Central memory CD8-positive, alpha-beta T cell (primary cell): ENCODE measurements around the gene MAIP1.
A peak's percentile ranks its signal among the peaks of the same experiment; 100 is the strongest.

ENCODE experiments used
- ATAC-seq: fragments of 150-1000 bp; cut with Tn5 transposase; replicated peaks from 2 replicates; pipeline ENCODE4 v1.10.0; 2022; ENCODE audit warnings: mild to moderate bottlenecking, moderate FRiP score, moderate number of reproducible peaks; ENCODE audit not compliant: poor library complexity, severe bottlenecking; ENCODE audit errors: extremely low read depth
- DNase-seq, 2 donors: peaks; one replicate each; pipeline ENCODE4 v3.0.0; 2021; ENCODE audit warnings: low spot score in 2 of 2
- H3K27ac Mint-ChIP-seq: one replicate; pipeline ENCODE4 v1.8.0; 2022; ENCODE audit warnings: low read depth, mild to moderate bottlenecking, moderate library complexity, mixed read lengths
- H3K27me3 Mint-ChIP-seq: one replicate; pipeline ENCODE4 v1.8.0; 2022; ENCODE audit warnings: mixed read lengths
- H3K36me3 Mint-ChIP-seq: one replicate; pipeline ENCODE4 v1.8.0; 2022; ENCODE audit warnings: mild to moderate bottlenecking, moderate library complexity, mixed read lengths; ENCODE audit not compliant: insufficient read depth
- H3K4me1 Mint-ChIP-seq: one replicate; pipeline ENCODE4 v1.8.0; 2022; ENCODE audit warnings: mixed read lengths
- H3K4me3 Mint-ChIP-seq: one replicate; pipeline ENCODE4 v1.8.0; 2022; ENCODE audit warnings: mild to moderate bottlenecking, moderate library complexity, mixed read lengths
- H3K9me3 Mint-ChIP-seq: one replicate; pipeline ENCODE4 v1.8.0; 2022; ENCODE audit warnings: mixed read lengths

MAIP1 gene

GRCh38 chr2:199958014-199958413 is 2.6 kb downstream of the MAIP1 start:
- Mint-ChIP-seq H3K27me3 (no peaks in the 10 kb centered on the region), H3K4me1 (peaks cover 51% of the 10 kb centered on the region), H3K9me3 (no peaks in the 10 kb centered on the region), H3K4me3 (peak overlapping the region; percentile 25), H3K36me3 (peaks cover 45% of the 10 kb centered on the region), H3K27ac (no peak overlapping the region)
- no peak for DNase-seq
- ATAC-seq = no peak

GRCh38 chr2:199962203-199962602 is 6.8 kb downstream of the MAIP1 start:
- Mint-ChIP-seq H3K27ac (no peak overlapping the region), H3K27me3 (no peaks in the 10 kb centered on the region), H3K4me1 (peaks cover 27% of the 10 kb centered on the region), H3K36me3 (peaks cover 54% of the 10 kb centered on the region), H3K9me3 (no peaks in the 10 kb centered on the region), H3K4me3 (no peak overlapping the region)
- DNase-seq (no peak), ATAC-seq (no peak)

- no peaks in the 10 kb centered on the region for H3K27me3 Mint-ChIP-seq
- H3K36me3 Mint-ChIP-seq = peaks cover 43% of the 10 kb centered on the region
- ATAC-seq (no peak), DNase-seq (no peak)
- H3K27ac Mint-ChIP-seq = no peak overlapping the region
- no peak overlapping the region for H3K4me3 Mint-ChIP-seq
- H3K4me1 Mint-ChIP-seq = peaks cover 12% of the 10 kb centered on the region
- no peaks in the 10 kb centered on the region for H3K9me3 Mint-ChIP-seq
Observed at GRCh38 chr2:199966405-199966804, 11.0 kb downstream of the MAIP1 start.

- Mint-ChIP-seq H3K27ac (no peak overlapping the region), H3K36me3 (peaks cover 38% of the 10 kb centered on the region), H3K4me1 (peaks cover 6% of the 10 kb centered on the region), H3K9me3 (no peaks in the 10 kb centered on the region), H3K4me3 (no peak overlapping the region), H3K27me3 (no peaks in the 10 kb centered on the region)
- DNase-seq (no peak), ATAC-seq (no peak)
Observed at GRCh38 chr2:199966976-199967375, 11.6 kb downstream of the MAIP1 start.

GRCh38 chr2:199968126-199968525 is 12.7 kb downstream of the MAIP1 start:
- H3K27ac Mint-ChIP-seq = no peak overlapping the region
- DNase-seq (no peak), ATAC-seq (no peak)
- no peaks in the 10 kb centered on the region for H3K4me1 Mint-ChIP-seq
- no peak overlapping the region for H3K4me3 Mint-ChIP-seq
- H3K36me3 Mint-ChIP-seq = peaks cover 29% of the 10 kb centered on the region
- H3K27me3 Mint-ChIP-seq = no peaks in the 10 kb centered on the region
- no peaks in the 10 kb centered on the region for H3K9me3 Mint-ChIP-seq

GRCh38 chr2:199972088-199972626 is 16.8 kb downstream of the MAIP1 start:
- Mint-ChIP-seq H3K27ac (no peak overlapping the region), H3K4me1 (no peaks in the 10 kb centered on the region)

GRCh38 chr2:199973703-199974102 is 18.3 kb downstream of the MAIP1 start:
- Mint-ChIP-seq H3K4me1 (no peaks in the 10 kb centered on the region), H3K36me3 (peaks cover 5% of the 10 kb centered on the region), H3K27ac (no peak overlapping the region), H3K27me3 (no peaks in the 10 kb centered on the region), H3K4me3 (no peak overlapping the region), H3K9me3 (no peaks in the 10 kb centered on the region)
- ATAC-seq = no peak
- no peak for DNase-seq

More at GRCh38 chr2:199972088-199972626, 16.8 kb downstream of the MAIP1 start:
- DNase-seq (no peak), ATAC-seq (no peak)
- no peaks in the 10 kb centered on the region for H3K27me3 Mint-ChIP-seq
- H3K9me3 Mint-ChIP-seq = no peaks in the 10 kb centered on the region
- no peak overlapping the region for H3K4me3 Mint-ChIP-seq
- H3K36me3 Mint-ChIP-seq = peaks cover 8% of the 10 kb centered on the region

GRCh38 chr2:199975273-199975895 is 20.0 kb downstream of the MAIP1 start:
- Mint-ChIP-seq H3K27ac (no peak overlapping the region), H3K9me3 (no peaks in the 10 kb centered on the region), H3K4me3 (no peak overlapping the region), H3K36me3 (peaks cover 4% of the 10 kb centered on the region), H3K4me1 (peaks cover 5% of the 10 kb centered on the region), H3K27me3 (no peaks in the 10 kb centered on the region)
- no peak for ATAC-seq
- no peak for DNase-seq

GRCh38 chr2:199977984-199978415 is 22.6 kb downstream of the MAIP1 start:
- H3K27ac Mint-ChIP-seq = no peak overlapping the region
- H3K36me3 Mint-ChIP-seq = peaks cover 4% of the 10 kb centered on the region
- no peaks in the 10 kb centered on the region for H3K9me3 Mint-ChIP-seq
- no peak overlapping the region for H3K4me3 Mint-ChIP-seq
- H3K4me1 Mint-ChIP-seq = peaks cover 5% of the 10 kb centered on the region
- DNase-seq (no peak), ATAC-seq (no peak)
- H3K27me3 Mint-ChIP-seq = no peaks in the 10 kb centered on the region

GRCh38 chr2:199979398-199979797 is 24.0 kb downstream of the MAIP1 start:
- H3K36me3 Mint-ChIP-seq = peaks cover 4% of the 10 kb centered on the region
- ATAC-seq (no peak), DNase-seq (no peak)
- H3K27me3 Mint-ChIP-seq = no peaks in the 10 kb centered on the region
- no peak overlapping the region for H3K27ac Mint-ChIP-seq
- no peaks in the 10 kb centered on the region for H3K9me3 Mint-ChIP-seq
- H3K4me1 Mint-ChIP-seq = peaks cover 5% of the 10 kb centered on the region
- H3K4me3 Mint-ChIP-seq = no peak overlapping the region

- Mint-ChIP-seq H3K4me3 (no peak overlapping the region), H3K27ac (no peak overlapping the region), H3K27me3 (no peaks in the 10 kb centered on the region), H3K4me1 (peaks cover 5% of the 10 kb centered on the region), H3K36me3 (peaks cover 3% of the 10 kb centered on the region), H3K9me3 (no peaks in the 10 kb centered on the region)
- peak; percentile 65 to 81 for DNase-seq
- no peak for ATAC-seq
Observed at GRCh38 chr2:199979832-199980628, 24.6 kb downstream of the MAIP1 start.

- Mint-ChIP-seq H3K9me3 (no peaks in the 10 kb centered on the region), H3K27ac (no peak overlapping the region), H3K27me3 (no peaks in the 10 kb centered on the region), H3K36me3 (no peaks in the 10 kb centered on the region), H3K4me1 (peaks cover 14% of the 10 kb centered on the region), H3K4me3 (no peak overlapping the region)
- DNase-seq (no peak), ATAC-seq (no peak)
Observed at GRCh38 chr2:199982126-199982843, 26.9 kb downstream of the MAIP1 start.
